H1 (cell line): ENCODE measurements around the gene REG4. TPM values are rescaled to one million over a fixed set of nuclear protein-coding genes. Genes with fewer than 3 reads are reported as not detected.

Experiments
- polyA plus RNA-seq, 7 experiments: library from polyadenylated mRNA; depleted of rRNA in 3 of 7; stranded (reverse) in 5 of 7; unstranded in 2 of 7; fragments of >200 nt in 5 of 7; fragments of 200-250 nt in 2 of 7; gene quantifications; 1 replicate in 5 of 7; 2 replicates in 1 of 7; 4 replicates in 1 of 7; pipeline versions ENCODE4 v1.2.1 to v1.2.3, GENCODE V29; 2011 to 2013; ENCODE audit warnings: missing spikeins in 2 of 7, mixed read lengths in 2 of 7
- total RNA-seq: library from RNA; stranded (reverse); fragmentation: NEBNext Ultra II Directional; extraction: Animal tissue kit (Norgen Biotek cat#: 25700); gene quantifications from 2 replicates; pipeline ENCODE4 v1.2.1, GENCODE V29; 2021

Gene REG4
- total and polyA plus RNA-seq, 2 of the 8 experiments (the other 6 are each of a cell fraction or from before 2014, with no cell fraction given), result not detected

Other genes starting within 250 kb of the REG4 start
- 17.9 and 18.3 TPM in 2 replicates for gene ZNF697, start 163.2 kb downstream of the REG4 start, total RNA-seq
- gene ZNF697, start 163.2 kb downstream of the REG4 start, polyA plus RNA-seq (2011; rRNA removed), result 5.6 and 6.4 TPM in 2 replicates
- 674 and 687 TPM in 2 replicates for gene PHGDH, start 99.5 kb downstream of the REG4 start, total RNA-seq
- 358 and 537 TPM in 2 replicates for gene PHGDH, start 99.5 kb downstream of the REG4 start, polyA plus RNA-seq (2011; rRNA removed)
- not detected in 2 replicates for gene HMGCS2, start 42.6 kb downstream of the REG4 start, total RNA-seq
- gene HMGCS2, start 42.6 kb downstream of the REG4 start, polyA plus RNA-seq (2011; rRNA removed), result not detected in 2 replicates
- gene ADAM30, start 85.1 kb upstream of the REG4 start, total RNA-seq, result not detected in 2 replicates
- gene ADAM30, start 85.1 kb upstream of the REG4 start, polyA plus RNA-seq (2011; rRNA removed), result not detected in 2 replicates